ENCODE measurements around the gene CHMP4B. TPM values are rescaled to one million over a fixed set of nuclear protein-coding genes. Genes with fewer than 3 reads are reported as not detected.

CHMP4B gene
- total and polyA plus RNA-seq, 3 donors from 2014 or later, result 98.3 to 114 (median 102) TPM

DNA sequence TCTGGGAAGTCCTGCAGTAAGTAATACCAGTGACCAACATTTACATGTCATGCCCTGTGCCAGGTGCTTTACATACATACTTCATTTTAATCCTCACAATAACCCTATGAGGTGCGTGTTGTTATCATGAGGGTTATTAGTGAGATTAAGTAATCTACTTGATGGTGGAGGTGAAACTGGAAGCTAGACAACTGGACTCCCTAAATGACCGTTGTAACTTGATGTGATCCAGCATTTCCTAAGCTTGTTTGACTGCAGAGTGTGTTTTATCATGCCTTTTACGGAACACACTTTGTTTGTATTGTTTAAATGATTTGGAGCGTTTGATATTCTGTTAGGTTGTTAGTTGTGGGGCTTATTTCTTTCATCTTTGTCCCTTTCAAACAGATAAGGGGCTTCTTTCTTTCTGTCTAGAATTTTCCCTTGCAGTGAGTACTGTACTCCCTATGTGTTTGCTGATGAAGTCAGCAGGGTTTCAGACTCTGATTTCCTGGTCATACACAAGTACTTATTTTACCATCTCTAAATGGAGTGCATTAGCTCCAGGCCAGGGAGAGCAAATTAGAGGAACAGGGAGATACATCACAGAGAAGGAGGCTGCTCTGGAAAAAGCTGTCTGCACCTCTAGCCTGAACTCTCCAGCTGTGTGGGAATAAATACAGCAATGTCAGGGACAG, 29.7 kb downstream of the CHMP4B start:
- H3K27ac ChIP-seq, result no peak overlapping the region
- intact Hi-C loops (cut with DNase I; ENCODE audit: low total_unique reads), result no loop called here
- no peaks in the 10 kb centered on the region for H3K9me3 ChIP-seq
- H3K27me3 ChIP-seq, result no peaks in the 10 kb centered on the region
- H3K36me3 ChIP-seq (ENCODE audit: low read depth, missing control alignments), result no peaks in the 10 kb centered on the region
- 54 to 60% methylated on average over 4 of the region's 4 CpGs for WGBS, 2 donors
- no peak for TF ChIP-seq POLR2A (IDR thresholded peaks at IDR 0.05)
- no peak for TF ChIP-seq CTCF (IDR thresholded peaks at IDR 0.05)
- no peak overlapping the region for H3K4me3 ChIP-seq
- H3K4me1 ChIP-seq, result peaks cover 40% of the 10 kb centered on the region
- DNase-seq, result no peak

- intact Hi-C loops (cut with DNase I; ENCODE audit: low total_unique reads), result no loop called here
- no peak for DNase-seq
- H3K4me1 ChIP-seq, result peaks cover 40% of the 10 kb centered on the region
- no peaks in the 10 kb centered on the region for H3K9me3 ChIP-seq
- no peaks in the 10 kb centered on the region for H3K27me3 ChIP-seq
- TF ChIP-seq CTCF (IDR thresholded peaks at IDR 0.05) (no peak), POLR2A (IDR thresholded peaks at IDR 0.05) (no peak)
- H3K4me3 ChIP-seq, result no peak overlapping the region
- H3K36me3 ChIP-seq (ENCODE audit: low read depth, missing control alignments), result no peaks in the 10 kb centered on the region
- WGBS, 2 donors, result 58 to 76% methylated on average over 4 of the region's 4 CpGs
- H3K27ac ChIP-seq, result no peak overlapping the region
Observed at GRCh38 chr20:33841436-33841799, 30.3 kb downstream of the CHMP4B start.

DNA sequence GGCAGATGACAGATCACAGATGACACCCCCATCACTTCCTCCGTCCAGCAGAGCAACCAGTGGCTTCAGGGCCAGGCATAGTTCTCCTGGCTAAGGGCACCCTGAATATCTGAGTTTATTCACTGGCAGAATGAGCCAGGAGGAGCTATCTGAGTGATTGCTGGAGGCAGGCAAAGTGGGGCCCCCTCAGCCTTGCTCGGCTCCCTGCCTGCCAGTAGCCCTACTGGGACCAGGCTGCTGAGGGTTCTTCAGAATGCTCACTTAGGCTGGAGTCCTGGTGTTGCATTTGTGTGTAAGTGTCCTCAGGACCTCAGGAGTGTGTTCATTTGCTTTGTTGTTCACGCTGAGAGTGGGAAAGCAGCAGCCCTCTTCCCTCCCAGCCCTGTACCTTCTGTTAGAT, 31.2 kb downstream of the CHMP4B start:
- Histone ChIP-seq H3K4me3 (no peak overlapping the region), H3K4me1 (peaks cover 47% of the 10 kb centered on the region), H3K27me3 (no peaks in the 10 kb centered on the region), H3K27ac (no peak overlapping the region), H3K36me3 (ENCODE audit: low read depth, missing control alignments) (no peaks in the 10 kb centered on the region), H3K9me3 (no peaks in the 10 kb centered on the region)
- TF ChIP-seq POLR2A (IDR thresholded peaks at IDR 0.05), result no peak
- no peak for TF ChIP-seq CTCF (IDR thresholded peaks at IDR 0.05)
- intact Hi-C loops (cut with DNase I; ENCODE audit: low total_unique reads), result no loop called here
- DNase-seq, result no peak
- WGBS, 2 donors, result 93 to 98% methylated on average over 3 of the region's 3 CpGs

- H3K9me3 ChIP-seq, result no peaks in the 10 kb centered on the region
- intact Hi-C loops (cut with DNase I; ENCODE audit: low total_unique reads), result no loop called here
- H3K4me3 ChIP-seq, result no peak overlapping the region
- no peak for TF ChIP-seq CTCF (IDR thresholded peaks at IDR 0.05)
- TF ChIP-seq POLR2A (IDR thresholded peaks at IDR 0.05), result no peak
- no peak for DNase-seq
- WGBS, 2 donors, result 39 to 65% methylated on average over 1 of the region's 1 CpG
- no peaks in the 10 kb centered on the region for H3K27me3 ChIP-seq
- no peak overlapping the region for H3K27ac ChIP-seq
- no peaks in the 10 kb centered on the region for H3K36me3 ChIP-seq (ENCODE audit: low read depth, missing control alignments)
- H3K4me1 ChIP-seq, result peaks cover 47% of the 10 kb centered on the region
Observed at GRCh38 chr20:33843050-33843449, 31.9 kb downstream of the CHMP4B start.

DNA sequence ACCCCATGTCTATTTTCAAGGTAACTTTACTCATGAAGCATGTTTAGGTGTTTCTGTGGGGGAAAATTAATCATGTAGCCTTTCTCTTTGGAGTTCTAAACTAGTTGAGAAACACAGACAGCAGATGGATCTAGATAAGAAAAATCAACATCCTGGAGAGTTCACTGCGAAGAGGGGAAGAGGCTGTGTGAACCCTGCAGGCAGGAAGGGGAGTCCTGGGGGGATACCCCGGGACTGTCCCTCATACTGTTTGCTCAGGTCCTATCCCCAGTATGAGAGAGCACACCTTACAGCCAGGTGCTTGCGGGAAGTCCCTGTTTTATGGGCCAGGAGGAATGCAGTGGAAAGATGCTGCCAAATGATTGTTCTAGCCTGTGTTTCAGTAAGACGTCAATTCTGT, 32.7 kb downstream of the CHMP4B start:
- H3K4me3 ChIP-seq, result no peak overlapping the region
- H3K27me3 ChIP-seq, result no peaks in the 10 kb centered on the region
- no peak for DNase-seq
- TF ChIP-seq POLR2A (IDR thresholded peaks at IDR 0.05) (no peak), CTCF (IDR thresholded peaks at IDR 0.05) (no peak)
- peaks cover 39% of the 10 kb centered on the region for H3K4me1 ChIP-seq
- no peak overlapping the region for H3K27ac ChIP-seq
- H3K36me3 ChIP-seq (ENCODE audit: low read depth, missing control alignments), result no peaks in the 10 kb centered on the region
- intact Hi-C loops (cut with DNase I; ENCODE audit: low total_unique reads), result no loop called here
- WGBS, 2 donors, result 50 to 60% methylated on average over 4 of the region's 4 CpGs
- H3K9me3 ChIP-seq, result no peaks in the 10 kb centered on the region
